Breast epithelium (tissue), 4 donors: Measurements from ENCODE around the gene PCSK4. TPM values are rescaled to one million over a fixed set of nuclear protein-coding genes. Genes with fewer than 3 reads are reported as not detected.
"Not testable (repeated sequence)": the region's sequence is repeated elsewhere in the genome, so short reads cannot be mapped to it uniquely, and the experiment has no call there.

Experiments
- DNase-seq, 2 donors: peaks; one replicate each; pipeline ENCODE4 v3.0.0-alpha.2; 2019; ENCODE audit warnings: low spot score in 2 of 2
- H3K27ac ChIP-seq, 2 donors: fragments of 200-600 bp; sonication (generic) in 1 of 2; one replicate each; pipeline ENCODE4 v1.5.1; 2016 to 2019; ENCODE audit warnings: mild to moderate bottlenecking in 1 of 2
- H3K27me3 ChIP-seq, 2 donors: fragments of 200-600 bp; sonication (generic) in 1 of 2; one replicate each; pipeline versions ENCODE4 v1.5.1 to v1.6.0; 2017 to 2019; ENCODE audit warnings: control low read depth in 1 of 2, mild to moderate bottlenecking in 1 of 2
- H3K36me3 ChIP-seq: fragments of 200-600 bp; one replicate; pipeline ENCODE4 v1.5.1; 2019
- H3K4me1 ChIP-seq, 2 donors: fragments of 200-600 bp; sonication (generic); one replicate each; pipeline ENCODE4 v1.5.1; 2016 to 2019; ENCODE audit warnings: control low read depth in 1 of 2
- H3K4me3 ChIP-seq, 3 donors: fragments of 200-600 bp; sonication (generic); 1 replicate in 2 of 3; 2 replicates in 1 of 3; pipeline ENCODE4 v1.5.1; 2016 to 2019; ENCODE audit warnings: mild to moderate bottlenecking in 3 of 3, moderate library complexity in 2 of 3
- H3K9me3 ChIP-seq, 2 donors: fragments of 200-600 bp; sonication (generic) in 1 of 2; one replicate each; pipeline ENCODE4 v1.5.1; 2016 to 2019; ENCODE audit warnings: control low read depth in 1 of 2
- POLR2A ChIP-seq: fragments of 450-650 bp; IDR thresholded peaks from one replicate; pipeline ENCODE4 v1.6.1; 2016; ENCODE audit warnings: antibody characterized with exemption, mild to moderate bottlenecking, moderate library complexity
- POLR2AphosphoS5 ChIP-seq, 3 donors: sonication (generic); formaldehyde crosslinking; IDR thresholded peaks; one replicate each; pipeline ENCODE4 v1.6.1; 2017; ENCODE audit warnings: antibody characterized with exemption in 3 of 3
- intact Hi-C: fragments of 100-400 bp; cut with DNase I; formaldehyde crosslinking; loops from one replicate; pipeline ENCODE4 v1.15.1; 2023; ENCODE audit warnings: low total_unique reads
- total RNA-seq, 3 donors: library from RNA; depleted of rRNA; stranded (reverse); fragments of >200 nt; gene quantifications; one replicate each; pipeline ENCODE4 v1.1.0, GENCODE V29; 2016
- TF ChIP-seq, protein P1 (sequence below), 3 donors: fragments of 450-650 bp; IDR thresholded peaks; one replicate each; pipeline ENCODE4 v1.5.1; 2016 to 2017; ENCODE audit warnings: antibody characterized with exemption in 3 of 3, mild to moderate bottlenecking in 3 of 3, moderate library complexity in 3 of 3

Gene PCSK4
- total RNA-seq, 3 donors from 2014 or later, result 2.2 to 10.0 (median 5.9) TPM

DNA sequence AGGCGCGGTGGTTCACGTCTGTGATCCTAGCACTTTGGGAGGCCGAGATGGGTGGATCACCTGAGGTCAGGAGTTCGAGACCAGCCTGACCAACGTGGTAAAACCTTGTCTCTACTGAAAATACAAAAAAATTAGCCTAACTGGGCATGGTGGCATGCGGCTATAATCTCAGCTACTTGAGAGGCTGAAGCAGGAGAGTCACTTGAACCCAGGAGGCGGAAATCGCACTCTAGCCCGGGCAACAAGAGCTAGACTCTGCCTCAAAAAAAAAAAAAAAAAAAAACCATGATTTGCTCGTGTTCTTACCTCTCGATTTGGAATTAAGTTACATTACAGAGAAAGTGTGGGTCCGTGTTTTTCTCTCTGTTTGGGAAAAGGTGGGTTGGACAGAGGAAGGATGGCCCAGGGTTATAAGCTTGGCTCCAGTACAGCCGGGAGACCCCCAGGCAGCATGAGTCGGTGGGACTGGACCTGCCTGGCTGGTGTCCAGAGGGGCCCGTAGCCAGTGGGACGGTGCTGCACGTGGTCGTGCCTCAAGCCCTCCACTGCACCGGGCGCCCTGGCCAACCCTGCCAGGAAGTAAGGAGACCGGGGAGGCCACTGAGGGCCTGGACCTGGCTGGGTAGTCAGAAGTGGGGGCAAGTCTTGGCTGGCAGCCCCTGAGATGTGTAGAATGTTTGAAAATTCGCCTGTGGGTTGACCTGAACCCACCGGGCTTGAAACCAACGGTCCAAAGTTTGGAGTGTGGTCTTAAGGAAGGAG is 48.3 kb downstream of the PCSK4 start:
- TF ChIP-seq, protein P1, sequence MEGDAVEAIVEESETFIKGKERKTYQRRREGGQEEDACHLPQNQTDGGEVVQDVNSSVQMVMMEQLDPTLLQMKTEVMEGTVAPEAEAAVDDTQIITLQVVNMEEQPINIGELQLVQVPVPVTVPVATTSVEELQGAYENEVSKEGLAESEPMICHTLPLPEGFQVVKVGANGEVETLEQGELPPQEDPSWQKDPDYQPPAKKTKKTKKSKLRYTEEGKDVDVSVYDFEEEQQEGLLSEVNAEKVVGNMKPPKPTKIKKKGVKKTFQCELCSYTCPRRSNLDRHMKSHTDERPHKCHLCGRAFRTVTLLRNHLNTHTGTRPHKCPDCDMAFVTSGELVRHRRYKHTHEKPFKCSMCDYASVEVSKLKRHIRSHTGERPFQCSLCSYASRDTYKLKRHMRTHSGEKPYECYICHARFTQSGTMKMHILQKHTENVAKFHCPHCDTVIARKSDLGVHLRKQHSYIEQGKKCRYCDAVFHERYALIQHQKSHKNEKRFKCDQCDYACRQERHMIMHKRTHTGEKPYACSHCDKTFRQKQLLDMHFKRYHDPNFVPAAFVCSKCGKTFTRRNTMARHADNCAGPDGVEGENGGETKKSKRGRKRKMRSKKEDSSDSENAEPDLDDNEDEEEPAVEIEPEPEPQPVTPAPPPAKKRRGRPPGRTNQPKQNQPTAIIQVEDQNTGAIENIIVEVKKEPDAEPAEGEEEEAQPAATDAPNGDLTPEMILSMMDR (IDR thresholded peaks at IDR 0.05), result no peak
- TF ChIP-seq POLR2AphosphoS5 (IDR thresholded peaks at IDR 0.05), result no peak
- DNase-seq, result no peak
- Histone ChIP-seq H3K4me3 (no peak overlapping the region), H3K27ac (no peak overlapping the region), H3K36me3 (peaks cover 8% of the 10 kb centered on the region), H3K4me1 (peaks cover 11 to 22% of the 10 kb centered on the region in 2 donors), H3K27me3 (peaks cover 14 to 16% of the 10 kb centered on the region in 2 donors), H3K9me3 (no peaks in the 10 kb centered on the region)
- intact Hi-C loops, result loop anchor here (10.0 kb wide), 1 partner anchor 167 kb away; the partner anchor contains the start of gene FAM174C

DNA sequence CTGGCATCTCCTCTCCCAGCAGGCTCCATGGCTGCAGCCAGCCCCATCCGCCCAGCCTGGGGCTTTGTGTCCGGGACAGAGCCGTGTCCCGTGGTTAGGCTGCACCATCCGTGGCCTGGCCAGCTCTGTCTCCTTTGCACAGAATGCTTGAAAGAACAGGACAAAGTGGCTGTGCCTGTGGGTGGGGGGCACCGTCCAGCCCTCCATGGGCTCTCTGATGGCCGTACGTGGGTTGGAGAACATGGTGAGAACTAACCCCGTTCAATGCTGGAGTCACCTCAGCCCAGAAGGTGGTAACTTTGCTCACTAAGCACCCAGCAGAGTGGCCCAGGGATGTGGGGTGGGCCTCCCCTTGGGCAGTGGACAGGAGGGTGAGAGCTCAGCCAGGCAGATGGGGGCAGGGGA is 49.1 kb downstream of the PCSK4 start:
- H3K9me3 ChIP-seq, result no peaks in the 10 kb centered on the region
- TF ChIP-seq POLR2A (no peak), POLR2AphosphoS5 (IDR thresholded peaks at IDR 0.05) (no peak)
- intact Hi-C loops, result loop anchor here (10.0 kb wide), 1 partner anchor 166 kb away; the partner anchor contains the start of gene FAM174C
- H3K4me1 ChIP-seq, result peaks cover 11 to 17% of the 10 kb centered on the region in 2 donors
- H3K27ac ChIP-seq, result no peak overlapping the region
- H3K27me3 ChIP-seq, result peaks cover 6 to 8% of the 10 kb centered on the region in 2 donors
- DNase-seq, result no peak
- peaks cover 8% of the 10 kb centered on the region for H3K36me3 ChIP-seq
- H3K4me3 ChIP-seq, result no peak overlapping the region

DNA sequence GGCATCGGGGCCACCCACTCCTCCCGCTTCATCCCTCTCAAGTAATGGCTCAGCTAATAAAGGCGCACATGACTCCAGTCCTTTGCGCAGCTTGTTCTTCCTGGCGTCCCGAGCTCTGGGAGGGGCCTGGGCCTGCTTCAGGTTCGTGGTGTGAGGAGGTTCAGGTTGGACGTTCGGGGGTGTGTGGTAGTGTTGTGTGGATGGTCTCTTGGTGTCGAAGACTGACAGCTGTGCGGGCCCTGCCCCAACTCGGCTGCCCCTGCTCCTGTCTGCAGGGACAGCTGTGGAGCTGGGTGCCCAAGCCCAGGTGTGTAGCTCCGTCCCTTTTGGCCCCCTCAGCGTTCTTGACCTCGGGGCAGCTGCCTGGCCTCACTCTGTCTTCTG is 49.7 kb downstream of the PCSK4 start:
- TF ChIP-seq POLR2A (no peak), POLR2AphosphoS5 (IDR thresholded peaks at IDR 0.05) (no peak)
- TF ChIP-seq, protein P1 (IDR thresholded peaks at IDR 0.05), result no peak
- no peak overlapping the region for H3K27ac ChIP-seq
- intact Hi-C loops, result loop anchor here (10.0 kb wide), 1 partner anchor 166 kb away; the partner anchor contains the start of gene FAM174C
- peaks cover 8% of the 10 kb centered on the region for H3K36me3 ChIP-seq
- no peak for DNase-seq
- no peaks in the 10 kb centered on the region for H3K9me3 ChIP-seq
- peaks cover 9 to 15% of the 10 kb centered on the region in 2 donors for H3K4me1 ChIP-seq
- peaks cover 0 to 2% of the 10 kb centered on the region in 2 donors for H3K27me3 ChIP-seq
- peak overlapping the region in 1 of 3 donors; percentile 94 for H3K4me3 ChIP-seq

DNA sequence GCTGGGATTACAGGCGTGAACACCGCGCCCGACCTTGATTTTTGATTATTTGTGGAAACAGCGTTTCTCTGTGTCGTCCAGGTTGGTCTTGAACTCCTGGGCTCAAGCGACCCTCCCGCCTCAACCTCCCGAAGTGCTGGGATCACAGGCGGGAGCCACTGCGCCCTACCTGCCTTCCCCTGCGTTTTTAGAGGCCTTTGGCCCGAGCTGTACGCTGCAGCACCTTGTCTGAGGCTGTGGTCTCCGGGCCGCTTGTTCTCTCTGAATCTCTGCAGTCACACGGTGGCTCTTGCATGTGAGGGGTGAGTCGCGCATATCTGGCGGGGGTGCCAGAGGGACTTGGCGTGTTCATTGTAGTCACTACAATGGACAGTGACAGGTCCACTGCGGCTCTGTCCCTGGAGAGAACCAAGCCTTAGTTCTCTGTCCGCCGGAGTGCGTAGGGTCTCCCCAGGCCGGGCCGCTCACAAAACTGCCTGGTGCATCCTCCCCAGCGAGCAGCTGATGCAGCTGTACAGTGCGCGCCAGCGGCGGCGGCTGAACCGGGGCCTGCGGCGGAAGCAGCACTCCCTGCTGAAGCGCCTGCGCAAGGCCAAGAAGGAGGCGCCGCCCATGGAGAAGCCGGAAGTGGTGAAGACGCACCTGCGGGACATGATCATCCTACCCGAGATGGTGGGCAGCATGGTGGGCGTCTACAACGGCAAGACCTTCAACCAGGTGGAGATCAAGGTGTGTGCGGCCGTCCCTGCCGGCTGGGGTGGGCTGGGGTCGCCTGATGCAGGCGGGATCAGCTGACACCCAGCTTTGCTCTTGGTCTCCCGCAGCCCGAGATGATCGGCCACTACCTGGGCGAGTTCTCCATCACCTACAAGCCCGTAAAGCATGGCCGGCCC is 50.4 kb downstream of the PCSK4 start:
- H3K27ac ChIP-seq, result peak overlapping the region in 1 of 2 donors; percentile 95
- H3K36me3 ChIP-seq, H3K9me3 ChIP-seq, H3K27me3 ChIP-seq, DNase-seq: not testable (repeated sequence)
- intact Hi-C loops, result loop anchor here (10.0 kb wide), 1 partner anchor 165 kb away; the partner anchor contains the start of gene FAM174C
- peaks cover 6 to 15% of the 10 kb centered on the region in 2 donors for H3K4me1 ChIP-seq
- H3K4me3 ChIP-seq, result peak overlapping the region; percentile 90 to 96 (median 94)

DNA sequence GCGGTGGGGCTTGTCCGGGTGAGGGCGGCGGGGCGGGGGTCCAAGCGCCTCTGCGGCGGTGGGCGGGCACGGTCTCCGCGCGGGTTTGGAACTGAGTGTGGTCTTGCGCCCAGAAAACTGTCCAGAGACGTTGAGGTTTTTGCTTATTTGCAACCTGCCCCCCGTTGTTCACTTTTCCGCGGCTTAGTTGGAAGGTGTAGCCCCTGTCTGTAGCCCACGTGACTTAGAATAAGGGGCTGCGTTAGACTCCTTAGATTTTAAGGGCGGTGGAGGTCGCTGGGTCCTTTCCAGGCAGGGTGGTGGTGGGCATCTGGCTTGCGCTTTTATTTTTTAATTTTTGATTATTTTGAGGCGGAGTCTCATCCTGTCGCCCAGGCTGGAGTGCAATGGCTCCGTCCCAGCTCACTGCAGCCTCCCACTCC is 51.2 kb downstream of the PCSK4 start:
- H3K9me3 ChIP-seq, result no peaks in the 10 kb centered on the region
- H3K27ac ChIP-seq, result peak overlapping the region; percentile 95 to 97
- H3K36me3 ChIP-seq, result peaks cover 8% of the 10 kb centered on the region
- H3K27me3 ChIP-seq, result no peaks in the 10 kb centered on the region
- no peak for DNase-seq
- H3K4me1 ChIP-seq, result peaks cover 6 to 15% of the 10 kb centered on the region in 2 donors
- TF ChIP-seq POLR2AphosphoS5 (IDR thresholded peaks at IDR 0.05) (no peak), POLR2A (no peak)
- TF ChIP-seq, protein P1 (IDR thresholded peaks at IDR 0.05), result no peak
- intact Hi-C loops, result no loop called here
- H3K4me3 ChIP-seq, result peak overlapping the region; percentile 90 to 96 (median 94)
